GM12892 (cell line): Measurements from ENCODE around the gene INHBC.

Experiments used
- POLR2A ChIP-seq: IDR thresholded peaks from 2 replicates; pipeline ENCODE4 v1.6.1; 2011; ENCODE audit warnings: low read depth, low read length, control low read depth
- POLR2AphosphoS5 ChIP-seq: IDR thresholded peaks from 2 replicates; pipeline ENCODE4 v1.6.1; 2011; ENCODE audit warnings: low read depth, low read length, control low read depth

DNA sequence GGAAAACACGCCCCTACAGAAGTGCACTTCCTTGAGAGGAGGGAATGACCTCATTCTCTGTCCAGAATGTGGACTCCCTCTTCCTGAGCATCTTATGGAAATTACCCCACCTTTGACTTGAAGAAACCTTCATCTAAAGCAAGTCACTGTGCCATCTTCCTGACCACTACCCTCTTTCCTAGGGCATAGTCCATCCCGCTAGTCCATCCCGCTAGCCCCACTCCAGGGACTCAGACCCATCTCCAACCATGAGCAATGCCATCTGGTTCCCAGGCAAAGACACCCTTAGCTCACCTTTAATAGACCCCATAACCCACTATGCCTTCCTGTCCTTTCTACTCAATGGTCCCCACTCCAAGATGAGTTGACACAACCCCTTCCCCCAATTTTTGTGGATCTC is 15.5 kb downstream of the INHBC start:
- TF ChIP-seq POLR2AphosphoS5 (no peak), POLR2A (no peak)
